PC-3 (cell line): Measurements from ENCODE around the gene GP5.

Experiments
- EZH2phosphoT487 ChIP-seq: fragments of 300-600 bp; sonication (generic); IDR thresholded peaks from 2 replicates; pipeline ENCODE4 v1.6.1; 2018; ENCODE audit warnings: mild to moderate bottlenecking, antibody characterized with exemption, low read length, borderline replicate concordance
- TF ChIP-seq, protein P1 (sequence below): fragments of 300-600 bp; sonication (generic); conservative IDR thresholded peaks from 2 replicates; pipeline ENCODE4 v1.5.1; 2017; ENCODE audit warnings: antibody characterized with exemption, low read depth, mild to moderate bottlenecking, low read length

GRCh38 chr3:194364652-194365434 is 34.2 kb downstream of the GP5 start:
- TF ChIP-seq EZH2phosphoT487 = no peak
- TF ChIP-seq, protein P1, sequence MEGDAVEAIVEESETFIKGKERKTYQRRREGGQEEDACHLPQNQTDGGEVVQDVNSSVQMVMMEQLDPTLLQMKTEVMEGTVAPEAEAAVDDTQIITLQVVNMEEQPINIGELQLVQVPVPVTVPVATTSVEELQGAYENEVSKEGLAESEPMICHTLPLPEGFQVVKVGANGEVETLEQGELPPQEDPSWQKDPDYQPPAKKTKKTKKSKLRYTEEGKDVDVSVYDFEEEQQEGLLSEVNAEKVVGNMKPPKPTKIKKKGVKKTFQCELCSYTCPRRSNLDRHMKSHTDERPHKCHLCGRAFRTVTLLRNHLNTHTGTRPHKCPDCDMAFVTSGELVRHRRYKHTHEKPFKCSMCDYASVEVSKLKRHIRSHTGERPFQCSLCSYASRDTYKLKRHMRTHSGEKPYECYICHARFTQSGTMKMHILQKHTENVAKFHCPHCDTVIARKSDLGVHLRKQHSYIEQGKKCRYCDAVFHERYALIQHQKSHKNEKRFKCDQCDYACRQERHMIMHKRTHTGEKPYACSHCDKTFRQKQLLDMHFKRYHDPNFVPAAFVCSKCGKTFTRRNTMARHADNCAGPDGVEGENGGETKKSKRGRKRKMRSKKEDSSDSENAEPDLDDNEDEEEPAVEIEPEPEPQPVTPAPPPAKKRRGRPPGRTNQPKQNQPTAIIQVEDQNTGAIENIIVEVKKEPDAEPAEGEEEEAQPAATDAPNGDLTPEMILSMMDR = no peak
